Hepatocyte (in vitro differentiated cells): ENCODE data around the gene GAN. TPM values are rescaled to one million over a fixed set of nuclear protein-coding genes. Genes with fewer than 3 reads are reported as not detected.
"Not testable (repeated sequence)": the region's sequence is repeated elsewhere in the genome, so short reads cannot be mapped to it uniquely, and the experiment has no call there.

Experiments
- DNase-seq: peaks from one replicate; pipeline ENCODE4 v3.0.0-alpha.2; 2016; ENCODE audit warnings: low spot score
- H2AFZ ChIP-seq: fragments of 200-600 bp; sonication (generic); 2 replicates; pipeline ENCODE4 v1.6.0; 2016; ENCODE audit warnings: antibody characterized with exemption, mild to moderate bottlenecking
- H3K27ac ChIP-seq: fragments of 200-600 bp; sonication (generic); 2 replicates; pipeline ENCODE4 v1.5.1; 2016; ENCODE audit warnings: mild to moderate bottlenecking
- H3K27me3 ChIP-seq: fragments of 200-600 bp; sonication (generic); 2 replicates; pipeline ENCODE4 v1.6.1; 2016
- H3K36me3 ChIP-seq: fragments of 200-600 bp; sonication (generic); replicated peaks from 2 replicates; pipeline ENCODE4 v1.5.1; 2016; ENCODE audit warnings: low read depth; ENCODE audit not compliant: insufficient read depth
- H3K4me1 ChIP-seq: fragments of 200-600 bp; sonication (generic); 2 replicates; pipeline ENCODE4 v1.5.1; 2016; ENCODE audit warnings: mild to moderate bottlenecking, moderate library complexity; ENCODE audit not compliant: insufficient read depth
- H3K4me2 ChIP-seq: fragments of 200-600 bp; sonication (generic); 2 replicates; pipeline ENCODE4 v1.6.0; 2016
- H3K4me3 ChIP-seq: fragments of 200-600 bp; sonication (generic); 2 replicates; pipeline ENCODE4 v1.5.1; 2016; ENCODE audit warnings: mild to moderate bottlenecking
- H3K79me2 ChIP-seq: fragments of 200-600 bp; sonication (generic); 2 replicates; pipeline ENCODE4 v1.6.0; 2017; ENCODE audit warnings: mild to moderate bottlenecking
- H3K9me2 ChIP-seq: fragments of 200-600 bp; sonication (generic); replicated peaks from 2 replicates; pipeline ENCODE4 v1.6.0; 2017; ENCODE audit warnings: mild to moderate bottlenecking; ENCODE audit not compliant: insufficient read depth
- H3K9me3 ChIP-seq: fragments of 200-600 bp; sonication (generic); 2 replicates; pipeline ENCODE4 v1.5.1; 2016; ENCODE audit warnings: low read depth, mild to moderate bottlenecking
- H4K20me1 ChIP-seq: fragments of 200-600 bp; sonication (generic); 2 replicates; pipeline ENCODE4 v1.6.0; 2016; ENCODE audit warnings: mild to moderate bottlenecking; ENCODE audit not compliant: insufficient read depth, poor library complexity, severe bottlenecking
- EZH2 ChIP-seq: fragments of 200-600 bp; sonication (generic); IDR thresholded peaks from 2 replicates; pipeline ENCODE4 v1.6.1; 2016; ENCODE audit warnings: antibody characterized with exemption, mild to moderate bottlenecking, borderline replicate concordance
- EZH2phosphoT487 ChIP-seq: fragments of 200-600 bp; sonication (generic); IDR thresholded peaks from one replicate; pipeline ENCODE4 v1.6.1; 2018; ENCODE audit warnings: antibody characterized with exemption, mild to moderate bottlenecking, low read depth, moderate library complexity; ENCODE audit not compliant: unreplicated experiment, severe bottlenecking
- WGBS: methylation state at CpG from one replicate; pipeline ENCODE4 v1.1.6; 2016; ENCODE audit warnings: low lambda C conversion rate; ENCODE audit errors: missing lambda C conversion rate; 5-methylcytosine and 5-hydroxymethylcytosine counted together
- polyA plus RNA-seq: library from polyadenylated mRNA; unstranded; fragments of >200 nt; fragmentation: Nextera tagmentation; extraction: Ambion mirVana; gene quantifications from 2 replicates; pipeline ENCODE4 v1.2.1, GENCODE V29; 2016
- total RNA-seq: library from RNA; depleted of rRNA; stranded (reverse); fragments of >200 nt; gene quantifications from 2 replicates; pipeline ENCODE4 v1.2.3, GENCODE V29; 2014
- TF ChIP-seq, protein P1 (sequence below): fragments of 200-600 bp; sonication (generic); IDR thresholded peaks from 2 replicates; pipeline ENCODE4 v1.5.1; 2016; ENCODE audit warnings: antibody characterized with exemption, mild to moderate bottlenecking; ENCODE audit not compliant: poor library complexity

Gene GAN
- total and polyA plus RNA-seq, 2 experiments from 2014 or later: 2.1 to 10.9 TPM

DNA sequence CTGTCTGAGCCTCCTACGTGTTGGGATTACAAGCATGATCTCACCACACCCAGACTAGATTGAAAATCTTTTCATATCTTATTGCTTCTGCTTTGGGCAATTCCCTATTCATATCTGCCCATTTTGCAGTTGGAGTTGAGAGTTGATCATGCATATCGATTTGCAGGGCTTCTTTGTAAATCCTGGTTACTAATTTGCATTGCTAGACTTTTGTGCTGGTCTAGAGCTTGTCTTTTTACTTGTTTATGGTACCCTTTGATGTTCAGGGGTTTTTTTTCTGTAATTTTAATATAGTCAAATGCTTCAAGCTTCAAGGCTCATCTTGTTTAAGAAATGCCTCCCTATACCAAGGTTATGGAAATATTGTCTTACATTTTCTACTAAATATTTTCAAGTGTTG, 106.4 kb downstream of the GAN start:
- no peaks in the 10 kb centered on the region for H3K36me3 ChIP-seq
- no peak overlapping the region for H3K27ac ChIP-seq
- DNase-seq: no peak
- 93% methylated on average over 2 of the region's 2 CpGs for WGBS
- no peaks in the 10 kb centered on the region for H3K9me2 ChIP-seq
- no peaks in the 10 kb centered on the region for H3K27me3 ChIP-seq
- no peak overlapping the region for H2AFZ ChIP-seq
- no peaks in the 10 kb centered on the region for H4K20me1 ChIP-seq
- H3K4me2 ChIP-seq: no peak overlapping the region
- H3K4me3 ChIP-seq: no peak overlapping the region
- TF ChIP-seq EZH2 (no peak), EZH2phosphoT487 (no peak)
- TF ChIP-seq, protein P1, sequence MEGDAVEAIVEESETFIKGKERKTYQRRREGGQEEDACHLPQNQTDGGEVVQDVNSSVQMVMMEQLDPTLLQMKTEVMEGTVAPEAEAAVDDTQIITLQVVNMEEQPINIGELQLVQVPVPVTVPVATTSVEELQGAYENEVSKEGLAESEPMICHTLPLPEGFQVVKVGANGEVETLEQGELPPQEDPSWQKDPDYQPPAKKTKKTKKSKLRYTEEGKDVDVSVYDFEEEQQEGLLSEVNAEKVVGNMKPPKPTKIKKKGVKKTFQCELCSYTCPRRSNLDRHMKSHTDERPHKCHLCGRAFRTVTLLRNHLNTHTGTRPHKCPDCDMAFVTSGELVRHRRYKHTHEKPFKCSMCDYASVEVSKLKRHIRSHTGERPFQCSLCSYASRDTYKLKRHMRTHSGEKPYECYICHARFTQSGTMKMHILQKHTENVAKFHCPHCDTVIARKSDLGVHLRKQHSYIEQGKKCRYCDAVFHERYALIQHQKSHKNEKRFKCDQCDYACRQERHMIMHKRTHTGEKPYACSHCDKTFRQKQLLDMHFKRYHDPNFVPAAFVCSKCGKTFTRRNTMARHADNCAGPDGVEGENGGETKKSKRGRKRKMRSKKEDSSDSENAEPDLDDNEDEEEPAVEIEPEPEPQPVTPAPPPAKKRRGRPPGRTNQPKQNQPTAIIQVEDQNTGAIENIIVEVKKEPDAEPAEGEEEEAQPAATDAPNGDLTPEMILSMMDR: no peak
- no peaks in the 10 kb centered on the region for H3K9me3 ChIP-seq
- H3K4me1 ChIP-seq: no peaks in the 10 kb centered on the region
- no peaks in the 10 kb centered on the region for H3K79me2 ChIP-seq

DNA sequence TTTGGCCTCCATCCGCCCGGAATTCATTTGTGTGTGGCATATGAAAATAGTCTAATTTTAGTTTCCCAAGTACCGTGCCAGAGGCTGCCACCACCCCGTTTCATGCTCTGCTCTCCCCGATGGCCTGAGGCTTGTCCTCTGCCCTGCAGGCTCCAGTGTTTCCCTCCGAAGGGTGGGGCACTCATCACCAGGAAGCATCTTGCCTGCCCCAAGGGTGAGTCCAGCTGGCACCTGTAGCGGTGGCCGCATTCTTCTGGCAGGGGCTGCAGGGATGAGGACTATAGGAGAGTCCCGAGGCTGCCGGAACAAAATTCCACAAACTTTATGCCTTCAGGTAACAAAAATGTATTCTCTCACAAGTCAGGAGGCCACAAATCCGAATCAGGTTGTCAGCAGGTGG, 106.8 kb downstream of the GAN start:
- no peak for DNase-seq
- Histone ChIP-seq H3K79me2 (no peaks in the 10 kb centered on the region), H3K27ac (no peak overlapping the region), H3K4me3 (no peak overlapping the region), H2AFZ (no peak overlapping the region), H3K27me3 (no peaks in the 10 kb centered on the region), H3K36me3 (no peaks in the 10 kb centered on the region), H3K9me3 (no peaks in the 10 kb centered on the region), H3K9me2 (no peaks in the 10 kb centered on the region), H4K20me1 (no peaks in the 10 kb centered on the region), H3K4me2 (no peak overlapping the region), H3K4me1 (no peaks in the 10 kb centered on the region)
- 92% methylated on average over 11 of the region's 11 CpGs for WGBS
- TF ChIP-seq, protein P1: no peak
- TF ChIP-seq EZH2phosphoT487 (no peak), EZH2 (no peak)

DNA sequence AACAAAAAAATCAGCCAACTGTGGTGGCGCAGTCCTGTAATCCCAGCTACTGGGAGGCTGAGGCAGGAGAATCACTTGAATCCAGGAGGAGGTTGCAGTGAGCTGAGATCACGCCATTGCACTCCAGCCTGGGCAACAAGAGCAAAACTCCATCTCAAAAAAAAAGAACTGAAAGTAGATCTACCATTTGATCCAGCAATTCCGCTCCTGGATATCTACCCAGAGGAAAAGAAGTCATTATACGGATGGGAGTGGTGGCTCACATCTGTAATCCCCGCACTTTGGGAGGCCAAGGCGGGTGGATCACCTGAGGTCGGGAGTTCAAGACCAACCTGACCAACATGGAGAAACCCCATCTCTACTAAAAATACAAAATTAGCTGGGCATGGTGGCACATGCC, 107.4 kb downstream of the GAN start:
- DNase-seq, H3K27ac ChIP-seq, H2AFZ ChIP-seq, H3K27me3 ChIP-seq, H3K9me3 ChIP-seq, H3K4me2 ChIP-seq, H3K9me2 ChIP-seq, H3K4me1 ChIP-seq, H3K36me3 ChIP-seq, H3K4me3 ChIP-seq, H3K79me2 ChIP-seq, H4K20me1 ChIP-seq: not testable (repeated sequence)
- WGBS: 97% methylated on average over 7 of the region's 7 CpGs

DNA sequence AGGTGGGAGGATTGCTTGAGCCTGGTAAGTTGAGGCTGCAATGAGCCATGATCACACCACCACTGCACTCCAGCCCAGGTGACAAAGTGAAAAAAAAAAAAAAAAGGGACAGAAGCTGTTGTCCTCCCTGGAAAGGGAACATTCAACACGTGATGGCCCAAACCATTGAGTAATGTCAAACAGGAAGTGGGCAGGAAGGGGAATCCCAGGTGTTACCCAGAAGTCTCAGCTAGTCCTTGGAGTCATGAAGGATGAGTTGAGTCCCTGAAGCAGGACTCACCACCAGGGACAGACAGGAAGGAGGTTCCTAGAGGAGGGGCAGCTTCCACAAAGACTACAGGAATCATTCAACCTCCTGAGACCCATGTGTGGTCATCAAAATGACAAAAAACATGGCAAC, 110.0 kb downstream of the GAN start:
- no peak for DNase-seq
- Histone ChIP-seq H3K36me3 (no peaks in the 10 kb centered on the region), H3K4me3 (no peak overlapping the region), H3K27me3 (no peaks in the 10 kb centered on the region), H3K27ac (no peak overlapping the region), H3K4me1 (no peaks in the 10 kb centered on the region), H3K9me3 (no peaks in the 10 kb centered on the region), H2AFZ (no peak overlapping the region), H3K79me2 (no peaks in the 10 kb centered on the region), H3K9me2 (no peaks in the 10 kb centered on the region), H3K4me2 (no peak overlapping the region), H4K20me1 (no peaks in the 10 kb centered on the region)
- TF ChIP-seq, protein P1: no peak
- TF ChIP-seq EZH2 (no peak), EZH2phosphoT487 (no peak)
- 40% methylated on average over 1 of the region's 1 CpG for WGBS
